Hippocampal formation (tissue), 2 donors: ENCODE data around the gene ACOT4.
"Not testable (repeated sequence)": the region's sequence is repeated elsewhere in the genome, so short reads cannot be mapped to it uniquely, and the experiment has no call there.

Experiments used
- DNase-seq, 2 donors: peaks; one replicate each; lab custom pipeline; 2025; lab: John Stamatoyannopoulos, UW

The ACOT4 gene

GRCh38 chr14:73577214-73577613 is 14.5 kb upstream of the ACOT4 start:
- not testable (repeated sequence) for DNase-seq

DNA sequence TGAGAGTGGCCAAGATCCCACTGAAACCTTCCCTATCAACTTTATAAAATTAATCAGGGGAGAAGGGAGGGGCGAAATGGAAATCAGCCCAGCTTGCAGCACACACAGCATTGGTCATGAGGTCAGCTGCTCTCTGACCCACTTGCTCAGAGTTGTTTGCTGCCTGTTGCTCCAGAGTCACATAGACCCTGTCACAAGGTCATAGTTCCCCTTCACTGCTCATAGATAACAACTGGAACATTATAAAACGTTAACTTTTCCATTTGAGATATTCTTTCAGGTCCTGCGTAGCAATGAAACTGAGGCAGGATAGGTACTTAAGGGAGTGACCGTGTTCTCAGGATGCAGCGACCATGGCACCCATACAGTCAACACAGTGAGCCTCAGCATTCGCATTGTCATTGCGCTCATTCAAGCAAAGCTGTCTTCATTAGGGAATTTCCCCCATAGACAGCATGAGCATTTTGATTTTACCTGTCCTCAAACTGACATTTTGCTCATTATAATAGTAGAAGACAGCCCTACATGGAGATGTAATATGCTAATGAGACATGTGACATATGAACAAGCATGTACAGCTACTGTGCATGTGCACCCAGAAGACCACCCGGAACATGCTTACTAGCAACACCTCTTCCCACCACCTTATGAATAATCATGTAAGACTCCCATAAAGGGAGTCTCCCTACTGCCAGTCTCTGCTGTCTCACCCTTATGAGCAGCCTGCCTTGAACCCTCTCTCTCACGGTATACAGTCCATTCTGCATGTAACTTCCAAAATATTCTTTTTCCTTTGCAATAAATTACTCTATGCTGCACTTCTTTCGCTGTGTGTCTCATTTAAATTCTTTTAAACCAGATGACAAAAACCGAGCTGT is 9.3 kb upstream of the ACOT4 start:
- DNase-seq: not testable (repeated sequence)

DNA sequence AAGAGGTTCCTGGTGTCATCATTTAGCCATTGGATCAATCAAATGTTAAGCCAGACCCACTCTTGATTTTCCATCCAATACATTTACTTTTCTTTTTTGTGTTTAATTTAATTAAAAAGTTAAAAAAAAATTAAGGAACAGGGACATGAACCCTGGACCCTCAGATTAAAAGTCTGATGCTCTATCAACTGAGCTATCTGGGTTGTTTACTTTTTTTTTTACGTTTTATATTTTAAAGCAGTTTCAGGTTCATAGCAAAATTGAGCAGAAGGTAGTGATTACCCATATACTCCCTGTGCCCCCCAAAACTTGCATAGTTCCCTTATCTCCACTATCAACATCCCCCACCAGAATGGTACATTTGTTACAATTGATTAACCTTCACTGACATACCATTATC is 3.0 kb upstream of the ACOT4 start:
- DNase-seq: no peak

GRCh38 chr14:73589116-73589515 is 2.6 kb upstream of the ACOT4 start:
- no peak for DNase-seq

GRCh38 chr14:73590673-73591004 is 1.0 kb upstream of the ACOT4 start:
- DNase-seq: not testable (repeated sequence)

GRCh38 chr14:73594491-73594890 is 2.8 kb downstream of the ACOT4 start:
- no peak for DNase-seq

DNA sequence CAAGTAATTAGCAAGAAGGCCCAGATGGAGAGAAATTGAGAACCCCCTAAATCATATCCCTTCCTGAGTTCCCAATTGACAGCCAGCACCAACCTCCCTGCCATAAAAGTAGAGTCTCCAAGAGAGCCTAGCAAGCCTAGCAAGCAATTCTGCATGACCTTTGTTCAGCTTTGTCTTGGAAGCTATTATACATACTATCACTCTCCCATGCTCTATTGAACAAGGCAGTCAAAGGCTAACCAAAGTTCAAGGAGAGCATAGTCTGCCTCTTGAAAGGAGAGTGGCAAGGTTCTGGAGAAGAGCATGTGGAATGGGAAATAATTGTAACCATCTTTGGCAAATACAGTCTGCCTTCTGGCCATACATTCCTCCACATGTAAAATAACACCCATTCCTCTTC is 7.8 kb downstream of the ACOT4 start:
- DNase-seq: no peak

- DNase-seq: no peak
These were observed 11.3 kb downstream of the ACOT4 start for GRCh38 chr14:73602994-73603393.

- no peak for DNase-seq
These were observed 14.6 kb downstream of the ACOT4 start for GRCh38 chr14:73606271-73606670.

- DNase-seq: no peak
These were observed 15.6 kb downstream of the ACOT4 start for GRCh38 chr14:73607241-73607640.

- DNase-seq: peak in 1 of 2 donors; percentile 16
These were observed 19.0 kb downstream of the ACOT4 start for GRCh38 chr14:73610687-73611086.

DNA sequence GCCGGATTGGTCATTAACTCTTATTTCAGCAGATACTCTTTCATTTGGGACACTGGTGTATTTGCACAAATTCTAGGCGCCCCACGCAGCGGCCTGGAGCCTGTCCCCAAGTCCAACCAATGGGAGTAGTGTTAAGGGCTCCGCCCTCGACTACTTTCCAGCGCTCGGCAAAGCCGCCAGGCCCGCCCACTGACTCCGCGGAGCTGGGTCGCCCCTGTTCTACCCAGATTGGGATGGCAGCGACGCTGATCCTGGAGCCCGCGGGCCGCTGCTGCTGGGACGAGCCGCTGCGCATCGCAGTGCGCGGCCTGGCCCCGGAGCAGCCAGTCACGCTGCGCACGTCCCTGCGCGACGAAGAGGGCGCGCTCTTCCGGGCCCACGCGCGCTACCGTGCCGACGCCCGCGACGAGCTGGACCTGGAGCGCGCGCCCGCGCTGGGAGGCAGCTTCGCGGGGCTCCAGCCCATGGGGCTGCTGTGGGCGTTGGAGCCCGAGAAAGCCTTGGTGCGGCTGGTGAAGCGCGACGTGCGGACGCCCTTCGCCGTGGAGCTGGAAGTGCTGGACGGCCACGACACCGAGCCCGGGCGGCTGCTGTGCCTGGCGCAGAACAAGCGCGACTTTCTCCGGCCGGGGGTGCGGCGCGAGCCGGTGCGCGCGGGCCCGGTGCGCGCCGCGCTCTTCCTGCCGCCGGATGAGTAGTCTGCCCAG is 20.8 kb downstream of the ACOT4 start, which contains the start of gene ACOT6:
Gene ACOT6, plus strand, starts transcription at position 179 of the 707 bp plus-strand sequence. Its CDS starts 55 bp downstream, at position 234.
- peak; percentile 37 to 66 for DNase-seq

DNA sequence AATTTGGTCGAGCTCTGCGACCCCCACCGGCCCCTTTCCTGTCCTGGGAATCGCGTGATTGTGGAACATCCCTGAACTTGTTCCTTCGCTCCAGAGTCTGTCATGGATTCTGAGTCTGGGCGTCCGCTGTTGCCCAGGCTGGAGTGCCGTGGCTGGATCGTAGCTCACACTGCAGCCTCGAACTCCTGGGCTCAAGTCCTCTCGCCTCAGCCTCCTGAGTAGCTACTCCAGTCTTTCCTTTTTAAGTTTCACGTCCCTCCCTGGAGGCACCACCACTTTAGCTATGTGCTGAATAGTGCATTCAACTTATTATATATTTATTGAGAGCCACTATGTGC is 21.3 kb downstream of the ACOT4 start:
- no peak for DNase-seq

- DNase-seq: no peak
These were observed 21.8 kb downstream of the ACOT4 start for GRCh38 chr14:73613419-73613963.

DNA sequence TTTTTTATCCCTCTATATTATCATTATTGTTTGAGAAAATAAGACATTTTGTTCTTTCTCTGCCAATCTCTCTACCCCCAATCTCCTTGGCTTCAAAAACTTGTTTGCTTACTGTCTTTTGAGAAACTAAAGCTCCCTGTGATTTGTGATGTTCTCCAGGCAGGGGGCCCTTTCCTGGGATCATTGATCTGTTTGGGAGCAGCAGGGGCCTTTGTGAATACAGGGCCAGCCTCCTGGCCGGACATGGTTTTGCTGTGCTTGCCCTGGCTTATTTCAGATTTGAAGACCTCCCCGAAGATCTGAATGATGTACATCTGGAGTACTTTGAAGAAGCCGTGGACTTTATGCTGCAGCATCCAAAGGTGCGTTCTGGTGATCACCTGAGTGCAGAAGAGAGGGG is 25.2 kb downstream of the ACOT4 start:
- DNase-seq: no peak

DNA sequence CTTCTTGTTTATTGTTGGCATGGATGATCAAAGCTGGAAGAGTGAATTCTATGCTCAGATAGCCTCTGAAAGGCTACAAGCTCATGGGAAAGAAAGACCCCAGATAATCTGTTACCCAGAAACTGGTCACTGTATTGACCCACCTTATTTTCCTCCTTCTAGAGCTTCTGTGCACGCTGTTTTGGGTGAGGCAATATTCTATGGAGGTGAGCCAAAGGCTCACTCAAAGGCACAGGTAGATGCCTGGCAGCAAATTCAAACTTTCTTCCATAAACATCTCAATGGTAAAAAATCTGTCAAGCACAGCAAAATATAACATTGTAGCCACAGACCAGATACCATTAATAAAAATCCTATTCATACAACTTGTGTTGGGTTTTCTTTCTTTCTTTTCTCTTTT is 27.9 kb downstream of the ACOT4 start:
- DNase-seq: no peak

DNA sequence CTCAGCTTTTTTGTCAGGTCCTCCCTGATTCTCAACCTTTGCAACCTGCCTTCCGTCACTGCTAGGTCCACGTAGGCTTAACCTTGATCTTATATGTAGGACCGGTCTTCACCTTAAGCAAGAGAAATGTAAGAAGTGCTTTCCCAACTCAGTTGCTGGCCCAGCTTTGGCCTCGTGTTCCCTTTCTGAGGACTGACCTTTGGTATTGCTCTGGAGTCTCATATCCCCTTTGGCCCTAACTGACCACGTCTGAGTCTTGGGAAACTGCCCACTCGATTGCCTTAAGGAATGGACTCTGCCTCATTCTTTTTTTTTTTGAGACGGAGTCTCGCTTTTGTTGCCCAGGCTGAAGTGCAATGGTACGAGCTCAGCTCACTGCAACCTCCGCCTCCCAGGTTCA is 28.6 kb downstream of the ACOT4 start:
- no peak for DNase-seq

DNA sequence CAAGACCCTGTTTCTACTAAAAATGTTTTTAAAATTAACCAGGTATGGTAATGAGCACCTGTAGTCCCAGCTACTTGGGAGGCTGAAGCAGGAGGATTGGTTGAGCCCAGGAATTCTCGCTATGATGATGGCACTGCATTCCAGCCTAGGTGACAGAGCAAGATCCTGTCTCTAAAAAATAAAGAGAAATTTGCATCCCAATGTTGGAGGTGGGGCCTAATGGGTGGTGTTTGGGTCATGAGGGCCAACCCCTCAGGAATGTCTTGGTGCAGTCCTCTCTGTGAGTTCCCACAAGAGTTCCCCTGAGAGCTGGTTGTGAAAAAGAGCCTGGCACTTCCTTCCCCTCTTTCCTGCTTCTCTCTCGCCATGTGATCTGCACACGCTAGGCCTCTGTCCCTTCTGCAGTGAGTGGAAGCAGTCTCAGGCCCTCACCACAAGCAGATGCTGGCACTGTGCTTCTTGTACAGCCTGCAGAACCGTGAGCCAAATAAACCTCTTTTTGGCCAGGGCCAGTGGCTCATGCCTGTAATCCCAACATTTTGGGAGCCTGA is 31.9 kb downstream of the ACOT4 start:
- no peak for DNase-seq

DNA sequence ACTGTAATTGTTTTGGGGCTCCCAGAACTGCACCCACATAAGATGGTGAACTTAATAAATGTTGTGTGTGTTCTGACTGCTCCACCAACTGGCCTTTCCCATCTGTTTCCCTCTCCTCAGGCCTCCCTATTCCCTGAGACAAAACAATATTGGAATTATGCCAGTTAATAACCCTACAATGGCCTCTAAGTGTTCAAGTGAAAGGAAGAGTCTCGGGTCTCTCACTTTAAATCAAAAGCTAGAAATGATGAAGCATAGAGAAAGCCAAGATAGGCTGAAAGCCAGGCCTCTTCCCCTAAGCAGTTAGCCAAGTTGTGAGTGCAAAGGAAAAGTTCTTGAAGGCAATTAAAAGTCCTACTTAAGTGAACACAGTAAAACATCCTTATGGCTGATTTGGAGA is 34.0 kb downstream of the ACOT4 start:
- no peak for DNase-seq

DNA sequence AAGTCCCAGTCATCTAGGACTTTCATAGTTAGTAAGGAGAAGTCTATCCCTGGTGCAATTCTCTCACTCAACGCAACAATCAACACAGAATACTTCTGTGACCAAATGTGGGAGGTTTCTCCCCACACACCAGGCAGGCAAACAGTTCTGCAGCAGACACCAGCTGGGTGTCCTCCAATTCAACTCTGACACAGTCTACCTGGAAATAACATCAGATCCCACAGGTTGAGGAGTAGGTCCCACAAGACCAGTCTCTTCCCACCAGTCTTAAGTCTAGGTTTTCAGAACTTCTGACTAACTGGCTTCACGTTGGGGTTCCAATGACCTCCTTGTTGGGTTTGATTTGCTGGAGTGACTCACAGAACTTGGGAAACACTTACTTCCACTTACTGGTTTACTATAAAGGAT is 35.5 kb downstream of the ACOT4 start:
- no peak for DNase-seq

- no peak for DNase-seq
These were observed 38.5 kb downstream of the ACOT4 start for GRCh38 chr14:73630009-73630780.
